SK-N-DZ (cell line): ENCODE data around the gene LAMA3.

ENCODE experiments used
- DNase-seq: peaks from one replicate; pipeline ENCODE4 v3.0.0-alpha.2; 2015; ENCODE audit warnings: low spot score

LAMA3 gene

GRCh38 chr18:23968638-23969604 lies 279.7 kb downstream of the LAMA3 start:
- DNase-seq = no peak

GRCh38 chr18:23969664-23970063 lies 280.4 kb downstream of the LAMA3 start:
- DNase-seq = no peak

- DNase-seq = no peak
These were observed 281.2 kb downstream of the LAMA3 start for GRCh38 chr18:23970161-23971096.

GRCh38 chr18:23971097-23971440 lies 281.8 kb downstream of the LAMA3 start:
- no peak for DNase-seq

GRCh38 chr18:23971666-23972230 lies 282.5 kb downstream of the LAMA3 start:
- DNase-seq = no peak

GRCh38 chr18:23972453-23972852 lies 283.2 kb downstream of the LAMA3 start:
- DNase-seq = no peak

GRCh38 chr18:23977103-23977502 lies 287.9 kb downstream of the LAMA3 start:
- no peak for DNase-seq

- DNase-seq = no peak
These were observed 288.6 kb downstream of the LAMA3 start for GRCh38 chr18:23977719-23978483.

GRCh38 chr18:23981369-23981980 lies 292.2 kb downstream of the LAMA3 start:
- DNase-seq = peak; percentile 33

- no peak for DNase-seq
These were observed 293.2 kb downstream of the LAMA3 start for GRCh38 chr18:23982155-23983079.

GRCh38 chr18:23983112-23983511 lies 293.9 kb downstream of the LAMA3 start:
- no peak for DNase-seq

- DNase-seq = no peak
These were observed 297.5 kb downstream of the LAMA3 start for GRCh38 chr18:23986600-23987359.

GRCh38 chr18:23990474-23991410 lies 301.5 kb downstream of the LAMA3 start:
- DNase-seq = no peak

GRCh38 chr18:23992089-23992940 lies 303.1 kb downstream of the LAMA3 start:
- no peak for DNase-seq

GRCh38 chr18:23992941-23993280 lies 303.7 kb downstream of the LAMA3 start:
- DNase-seq = no peak

GRCh38 chr18:23994361-23994902 lies 305.2 kb downstream of the LAMA3 start:
- DNase-seq = peak; percentile 29

- DNase-seq = no peak
These were observed 305.9 kb downstream of the LAMA3 start for GRCh38 chr18:23995180-23995579.
